ENCODE measurements around the gene PRR22.

DNA sequence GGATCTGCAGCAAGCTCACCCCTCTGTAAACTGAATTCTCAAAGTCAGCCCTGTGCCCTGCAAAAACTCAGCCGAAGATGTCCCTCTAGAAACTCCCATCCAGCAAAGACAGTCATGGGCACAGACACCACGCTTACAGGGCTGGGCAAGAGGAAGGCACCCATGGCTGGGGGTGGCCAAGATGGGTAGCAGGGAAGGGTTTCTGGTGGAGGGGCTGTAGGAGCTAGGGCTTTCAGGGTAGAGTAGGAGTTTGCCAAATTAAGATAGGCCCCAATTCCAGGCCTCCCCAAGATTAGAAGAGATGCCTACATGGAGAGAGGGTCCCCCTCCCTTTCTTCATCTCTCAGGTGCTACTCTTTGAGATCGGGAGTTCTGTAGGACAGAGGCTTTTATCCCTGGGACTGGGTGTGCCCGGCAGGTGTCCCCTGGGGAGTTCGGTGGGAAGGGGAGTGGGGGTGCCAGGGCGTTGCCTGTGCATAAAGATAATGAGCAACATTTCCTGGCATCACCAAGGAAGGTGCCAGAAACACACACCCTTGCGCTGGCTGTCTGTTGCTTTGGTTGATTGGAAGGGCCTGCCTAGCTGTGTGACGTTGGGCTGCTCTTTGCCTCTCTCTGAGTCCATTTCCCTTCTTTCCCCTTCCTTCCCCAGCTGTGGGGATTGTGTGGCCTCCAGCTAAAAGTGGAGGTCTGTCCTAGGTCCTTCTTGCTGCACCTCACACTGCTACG is 29.7 kb upstream of the PRR22 start:
- TF ChIP-seq POLR2A (IDR thresholded peaks at IDR 0.05; ENCODE audit: low read length), result no peak
- no peak for TF ChIP-seq GATA1 (IDR thresholded peaks at IDR 0.05; ENCODE audit: low read depth, low read length)
